Pancreas (tissue), 10 donors: ENCODE results near the gene THOC1. TPM values are rescaled to one million over a fixed set of nuclear protein-coding genes. Genes with fewer than 3 reads are reported as not detected.
A peak's percentile ranks its signal among the peaks of the same experiment; 100 is the strongest.

ENCODE experiments used
- ATAC-seq, 4 donors: fragments of 200-7000 bp; cut with Tn5 transposase; one replicate each; pipeline versions ENCODE4 v1.8.0 to v1.9.1; 2020; ENCODE audit warnings: mild to moderate bottlenecking in 4 of 4, moderate library complexity in 4 of 4
- DNase-seq, 6 donors: peaks; one replicate each; pipeline ENCODE4 v3.0.0-alpha.2; 2020
- FAIRE-seq: peaks from 2 replicates; lab custom pipeline; 2012; peaks lifted over from hg19 to GRCh38; lab: Jason Lieb, UNC
- H3K27ac ChIP-seq, 4 donors: fragments of 200-600 bp; sonication (generic); 1 replicate in 3 of 4; 2 replicates in 1 of 4; pipeline versions ENCODE4 v1.5.0 to v1.8.0; 2020
- H3K27me3 ChIP-seq, 4 donors: fragments of 200-600 bp; one replicate each; pipeline ENCODE4 v1.8.0; 2021
- H3K36me3 ChIP-seq, 3 donors: fragments of 200-600 bp; sonication (generic) in 1 of 3; one replicate each; pipeline versions ENCODE4 v1.5.0 to v1.8.0; 2020 to 2021
- H3K4me1 ChIP-seq, 3 donors: fragments of 200-600 bp; one replicate each; pipeline ENCODE4 v1.8.0; 2021
- H3K4me3 ChIP-seq, 4 donors: fragments of 200-600 bp; sonication (generic) in 2 of 4; one replicate each; pipeline versions ENCODE4 v1.5.0 to v1.8.0; 2020 to 2021
- H3K9me3 ChIP-seq, 4 donors: fragments of 200-600 bp; one replicate each; pipeline ENCODE4 v1.8.0; 2021
- WGBS, 2 donors: extraction: QIAGEN DNeasy Blood & Tissue Kit; methylation state at CpG; one replicate each; pipeline ENCODE4 v1.1.7; 2013; 5-methylcytosine and 5-hydroxymethylcytosine counted together
- intact Hi-C, 3 donors: fragments of 100-400 bp; cut with DNase I; formaldehyde crosslinking; loops; one replicate each; pipeline versions ENCODE4 v1.11.1 to v1.14.2; 2022
- polyA plus RNA-seq, 2 donors: library from polyadenylated mRNA; stranded (reverse); fragments of 200-250 nt; gene quantifications; one replicate each; pipeline ENCODE4 v1.2.3, GENCODE V29; 2013
- total RNA-seq, 6 donors: library from RNA; stranded (reverse); fragmentation: NEBNext Ultra II Directional in 4 of 6; extraction: Animal tissue kit (Norgen Biotek cat#: 25700) in 4 of 6; gene quantifications; one replicate each; pipeline versions ENCODE4 v1.2.1 to v1.2.4, GENCODE V29; 2021 to 2023
- TF ChIP-seq, protein P1 (sequence below), 4 donors: fragments of 200-600 bp; sonication (generic) in 3 of 4; IDR thresholded peaks; one replicate each; pipeline versions ENCODE4 v1.5.0 to v1.8.0; 2021; ENCODE audit warnings: antibody characterized with exemption in 4 of 4
- donor health status: healthy with polysubstance abuse.
- donor health status: DM: no; HTN: no; CAD: no; lungs with moderate emphysema.
- donor health status: DM: no; HTN: no; CAD: no.
- donor health status: control.
- donor health status: control.
- donor health status: Bipolar disorder and iron deficiency.
- donor health status: DM: yes; HTN: yes; CAD: no.
- donor health status: DM: no; HTN: no; CAD: no.
- donor health status: DM: no; HTN: no; CAD: no.
- donor health status: DM: yes; HTN: yes; CAD: no.

The THOC1 gene
- total and polyA plus RNA-seq, 8 donors, result 7.3 to 63.9 (median 16.1) TPM

DNA sequence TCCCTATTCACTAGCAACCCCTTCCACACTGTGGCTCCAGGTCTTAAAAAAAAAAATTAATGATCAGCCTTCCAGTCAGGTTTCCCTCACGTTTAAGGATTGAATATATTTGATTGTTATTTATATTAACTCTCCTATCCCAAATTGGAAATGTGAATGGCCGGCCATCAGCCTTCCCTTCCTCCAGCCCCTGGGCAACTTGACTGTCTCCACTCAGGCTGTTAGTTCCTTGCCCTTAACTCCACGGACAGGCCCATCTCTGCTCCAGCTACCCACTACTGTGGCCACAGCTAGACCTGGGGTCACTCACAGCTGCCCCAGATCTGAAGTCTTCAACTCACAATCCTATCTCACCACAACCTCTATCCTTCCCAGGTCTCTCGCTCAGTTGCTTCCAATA, 39.9 kb downstream of the THOC1 start:
- Histone ChIP-seq H3K4me3 (no peak overlapping the region), H3K4me1 (no peaks in the 10 kb centered on the region), H3K9me3 (no peaks in the 10 kb centered on the region), H3K27ac (no peak overlapping the region), H3K36me3 (peaks cover 0 to 11% (median 0%) of the 10 kb centered on the region in 3 donors), H3K27me3 (no peaks in the 10 kb centered on the region)
- ATAC-seq (no peak), FAIRE-seq (no peak), DNase-seq (no peak)
- TF ChIP-seq, protein P1, sequence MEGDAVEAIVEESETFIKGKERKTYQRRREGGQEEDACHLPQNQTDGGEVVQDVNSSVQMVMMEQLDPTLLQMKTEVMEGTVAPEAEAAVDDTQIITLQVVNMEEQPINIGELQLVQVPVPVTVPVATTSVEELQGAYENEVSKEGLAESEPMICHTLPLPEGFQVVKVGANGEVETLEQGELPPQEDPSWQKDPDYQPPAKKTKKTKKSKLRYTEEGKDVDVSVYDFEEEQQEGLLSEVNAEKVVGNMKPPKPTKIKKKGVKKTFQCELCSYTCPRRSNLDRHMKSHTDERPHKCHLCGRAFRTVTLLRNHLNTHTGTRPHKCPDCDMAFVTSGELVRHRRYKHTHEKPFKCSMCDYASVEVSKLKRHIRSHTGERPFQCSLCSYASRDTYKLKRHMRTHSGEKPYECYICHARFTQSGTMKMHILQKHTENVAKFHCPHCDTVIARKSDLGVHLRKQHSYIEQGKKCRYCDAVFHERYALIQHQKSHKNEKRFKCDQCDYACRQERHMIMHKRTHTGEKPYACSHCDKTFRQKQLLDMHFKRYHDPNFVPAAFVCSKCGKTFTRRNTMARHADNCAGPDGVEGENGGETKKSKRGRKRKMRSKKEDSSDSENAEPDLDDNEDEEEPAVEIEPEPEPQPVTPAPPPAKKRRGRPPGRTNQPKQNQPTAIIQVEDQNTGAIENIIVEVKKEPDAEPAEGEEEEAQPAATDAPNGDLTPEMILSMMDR (IDR thresholded peaks at IDR 0.05), result no peak
- whole genome bisulfite sequencing, 2 donors, result 90 to 91% methylated on average over 4 of the region's 4 CpGs
- intact Hi-C loops, result no loop called here

DNA sequence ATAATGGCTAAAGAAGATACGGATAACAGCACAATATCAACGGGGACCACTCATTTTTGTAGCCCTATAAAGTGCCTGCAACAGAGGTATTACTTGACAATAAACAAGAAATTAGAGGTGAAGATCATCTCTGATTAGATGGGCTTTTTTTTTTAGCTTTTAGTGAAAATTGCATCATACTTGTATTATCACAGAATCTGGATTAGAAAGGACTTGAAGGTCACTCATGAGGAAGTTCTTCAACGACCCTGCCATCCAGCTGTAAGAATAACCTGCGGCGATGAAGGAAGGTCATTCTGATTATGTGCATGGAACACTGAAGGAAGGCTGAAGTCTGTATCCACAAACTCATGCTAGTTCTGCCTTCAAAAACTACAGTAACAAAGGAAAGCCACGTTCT, 40.5 kb downstream of the THOC1 start:
- intact Hi-C loops, result no loop called here
- H3K9me3 ChIP-seq, result no peaks in the 10 kb centered on the region
- H3K27me3 ChIP-seq, result no peaks in the 10 kb centered on the region
- peaks cover 0 to 14% (median 0%) of the 10 kb centered on the region in 3 donors for H3K36me3 ChIP-seq
- H3K4me1 ChIP-seq, result no peaks in the 10 kb centered on the region
- no peak for FAIRE-seq
- no peak overlapping the region for H3K4me3 ChIP-seq
- TF ChIP-seq, protein P1 (IDR thresholded peaks at IDR 0.05), result no peak
- no peak for DNase-seq
- H3K27ac ChIP-seq, result no peak overlapping the region
- ATAC-seq, result no peak
- 83% methylated on average over 6 of the region's 6 CpGs for WGBS, 2 donors

DNA sequence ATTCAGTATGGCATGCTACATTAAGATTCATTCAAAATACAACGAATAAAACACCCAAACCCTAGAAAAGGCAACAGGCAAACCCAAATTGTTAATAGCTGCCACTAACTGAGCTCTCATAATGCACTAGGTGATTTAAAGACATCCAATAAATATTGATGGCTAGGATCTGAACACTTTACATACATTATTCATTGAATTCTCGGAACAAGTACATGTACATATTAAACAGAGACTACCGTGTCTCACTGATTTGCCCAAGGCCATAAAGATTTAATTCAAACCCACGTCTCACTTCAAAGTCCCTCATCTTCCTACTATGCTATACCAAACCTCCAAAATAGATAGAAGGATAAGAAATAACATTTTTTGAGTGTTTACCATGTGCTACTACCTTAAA, 42.1 kb downstream of the THOC1 start:
- H3K4me3 ChIP-seq, result no peak overlapping the region
- 91 to 93% methylated on average over 4 of the region's 4 CpGs for WGBS, 2 donors
- H3K36me3 ChIP-seq, result peaks cover 0 to 17% (median 0%) of the 10 kb centered on the region in 3 donors
- intact Hi-C loops, result no loop called here
- ATAC-seq (no peak), FAIRE-seq (no peak), DNase-seq (no peak)
- H3K9me3 ChIP-seq, result no peaks in the 10 kb centered on the region
- no peaks in the 10 kb centered on the region for H3K4me1 ChIP-seq
- TF ChIP-seq, protein P1 (IDR thresholded peaks at IDR 0.05), result no peak
- H3K27ac ChIP-seq, result no peak overlapping the region
- H3K27me3 ChIP-seq, result no peaks in the 10 kb centered on the region

DNA sequence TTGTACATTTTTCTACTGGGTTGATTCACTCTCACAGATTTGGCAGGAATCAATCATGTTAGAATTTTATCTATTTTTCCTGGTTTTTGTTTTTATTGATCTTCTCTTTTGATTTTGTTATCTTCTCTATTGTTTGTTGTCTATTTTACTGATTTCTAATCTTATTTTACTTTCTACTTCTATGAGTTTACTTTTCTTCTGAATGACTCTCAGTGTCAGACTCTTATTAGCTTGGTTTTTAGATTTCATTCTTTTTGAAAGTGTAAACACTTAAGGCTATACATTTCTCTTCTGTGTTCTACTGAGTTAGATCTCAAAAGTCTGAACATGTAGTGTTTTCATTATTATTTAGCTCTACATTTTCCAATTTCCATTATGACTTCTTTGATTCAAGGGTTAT, 47.1 kb downstream of the THOC1 start:
- ATAC-seq, result no peak
- Histone ChIP-seq H3K4me3 (no peak overlapping the region), H3K9me3 (no peaks in the 10 kb centered on the region), H3K36me3 (peaks cover 0 to 43% (median 0%) of the 10 kb centered on the region in 3 donors), H3K27me3 (no peaks in the 10 kb centered on the region), H3K4me1 (no peaks in the 10 kb centered on the region), H3K27ac (no peak overlapping the region)
- DNase-seq, result no peak
- TF ChIP-seq, protein P1 (IDR thresholded peaks at IDR 0.05), result no peak
- intact Hi-C loops, result no loop called here
- peak; percentile 59 for FAIRE-seq

DNA sequence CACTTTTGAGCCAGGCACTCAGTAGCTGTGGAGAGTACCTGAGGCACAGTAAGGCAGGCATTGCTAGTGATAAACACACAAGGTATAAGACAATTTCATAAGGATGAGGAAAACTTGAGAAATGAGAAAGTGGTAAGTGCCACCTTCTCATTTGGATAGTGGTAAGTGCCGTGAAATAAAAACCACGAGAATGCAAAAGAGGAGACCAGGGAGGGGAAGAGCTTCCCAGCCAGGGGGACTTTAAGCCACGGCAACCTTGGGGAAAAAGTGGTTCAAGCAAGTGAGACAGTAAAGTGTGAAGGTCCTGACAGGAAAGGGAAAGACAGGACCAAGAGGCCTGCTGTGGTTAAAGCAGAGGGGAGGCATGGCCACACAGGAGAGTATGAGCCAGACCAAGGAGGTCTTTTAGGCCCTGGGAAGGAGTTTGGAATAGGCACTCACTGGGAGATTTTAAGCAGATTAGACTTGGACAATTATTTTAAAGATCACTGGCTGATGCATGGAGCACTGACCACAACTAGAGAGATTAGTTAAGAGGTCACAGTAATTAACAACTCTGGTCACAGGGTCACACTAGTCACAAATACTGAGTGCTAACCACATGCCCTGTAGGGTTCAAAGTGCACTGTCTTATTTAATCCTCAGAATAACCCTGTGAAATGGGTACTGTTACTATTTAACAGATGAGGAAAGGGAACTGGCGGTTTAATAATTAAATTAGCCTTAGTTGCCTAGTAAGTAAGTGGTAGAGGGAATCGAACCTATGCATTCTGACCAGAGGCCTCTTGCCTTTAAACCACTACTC, 50.1 kb downstream of the THOC1 start:
- ATAC-seq, result no peak
- no peaks in the 10 kb centered on the region for H3K27me3 ChIP-seq

More for the DNA sequence above, 50.1 kb downstream of the THOC1 start:
- intact Hi-C loops, result no loop called here
- 91 to 92% methylated on average over 5 of the region's 5 CpGs for WGBS, 2 donors
- no peaks in the 10 kb centered on the region for H3K9me3 ChIP-seq
- H3K36me3 ChIP-seq, result peaks cover 0 to 52% (median 0%) of the 10 kb centered on the region in 3 donors
- DNase-seq, result no peak
- H3K4me1 ChIP-seq, result no peaks in the 10 kb centered on the region
- no peak for FAIRE-seq
- TF ChIP-seq, protein P1 (IDR thresholded peaks at IDR 0.05), result no peak
- no peak overlapping the region for H3K4me3 ChIP-seq
- H3K27ac ChIP-seq, result no peak overlapping the region
